Measurements from ENCODE around the gene VPS51.
"Not testable (repeated sequence)": the region's sequence is repeated elsewhere in the genome, so short reads cannot be mapped to it uniquely, and the experiment has no call there.

VPS51 gene

GRCh38 chr11:65118097-65118837 is 22.3 kb downstream of the VPS51 start:
- DNase-seq (ENCODE audit: low read depth in 3 of 3, low spot score in 1 of 3): no peak

DNA sequence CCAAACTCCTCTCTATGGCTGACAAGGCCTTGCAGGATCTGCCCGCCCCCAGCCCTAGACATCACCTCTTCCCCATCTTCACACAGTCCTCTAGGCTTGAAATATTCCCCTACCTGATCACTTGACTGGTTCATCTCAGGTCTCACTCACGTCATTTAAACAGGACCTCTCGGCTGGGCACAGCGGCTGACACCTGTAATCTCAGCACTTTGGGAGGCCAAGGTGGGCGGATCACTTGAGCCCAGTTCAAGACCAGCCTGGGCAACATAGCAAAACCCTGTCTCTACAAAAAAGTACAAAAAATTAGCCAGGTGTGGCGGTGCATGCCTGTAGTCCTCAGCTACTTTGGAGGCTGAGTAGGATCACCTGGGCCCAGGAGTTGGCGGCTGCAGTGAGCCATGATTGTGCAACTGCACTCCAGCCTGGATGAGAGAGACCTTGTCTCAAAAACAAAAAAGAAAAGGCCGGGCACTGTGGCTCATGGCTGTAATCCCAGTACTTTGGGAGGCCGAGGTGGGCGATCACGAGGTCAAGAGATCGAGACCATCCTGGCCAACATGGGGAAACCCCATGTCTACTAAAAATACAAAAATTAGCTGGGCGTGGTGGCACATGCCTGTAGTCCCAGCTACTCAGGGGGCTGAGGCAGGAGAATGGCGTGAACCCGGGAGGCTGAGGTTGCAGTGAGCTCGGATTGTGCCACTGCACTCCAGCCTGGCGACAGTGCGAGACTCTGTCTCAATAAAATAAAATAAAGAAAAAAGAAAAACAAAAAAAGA is 23.1 kb downstream of the VPS51 start:
- DNase-seq (ENCODE audit: low read depth in 3 of 3, low spot score in 1 of 3): not testable (repeated sequence)

GRCh38 chr11:65119670-65119995 is 23.6 kb downstream of the VPS51 start:
- no peak for DNase-seq (ENCODE audit: low read depth in 3 of 3, low spot score in 1 of 3)

GRCh38 chr11:65120831-65121230 is 24.8 kb downstream of the VPS51 start:
- no peak for DNase-seq (ENCODE audit: low read depth in 3 of 3, low spot score in 1 of 3)

DNA sequence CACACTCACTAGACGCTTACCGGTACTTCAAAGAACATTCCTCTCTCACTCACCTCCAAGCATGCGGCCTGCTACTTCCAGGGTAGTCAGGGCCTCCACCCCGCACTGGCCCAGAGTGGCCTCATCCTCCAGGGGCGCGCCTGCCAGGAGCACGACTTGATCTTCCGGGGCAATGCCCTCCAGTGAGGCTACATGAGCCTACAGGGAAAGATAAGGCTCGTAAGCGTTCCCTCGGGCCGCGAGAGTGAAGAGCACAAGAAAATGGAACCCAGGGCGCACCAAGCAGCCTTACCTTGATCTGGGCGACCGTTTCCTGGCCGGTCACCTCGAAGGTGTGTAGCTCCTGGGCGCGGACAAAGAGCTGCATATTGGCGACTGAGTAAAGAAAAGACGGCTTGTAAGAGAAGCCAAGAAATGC is 25.4 kb downstream of the VPS51 start:
- DNase-seq (ENCODE audit: low read depth in 3 of 3, low spot score in 1 of 3): no peak

GRCh38 chr11:65121865-65122696 is 26.1 kb downstream of the VPS51 start, which contains the start of the genes FAU and MRPL49:
Gene FAU (minus strand): TSS chr11:65122134. CDS start chr11:65121813, 321 bp downstream.
Gene MRPL49 (plus strand): TSS chr11:65122321. CDS start chr11:65122347, 26 bp downstream.
- DNase-seq (ENCODE audit: low read depth in 3 of 3, low spot score in 1 of 3): peak; percentile 96

- no peak for DNase-seq (ENCODE audit: low read depth in 3 of 3, low spot score in 1 of 3)
Observed at GRCh38 chr11:65124480-65125196, 28.6 kb downstream of the VPS51 start.

DNA sequence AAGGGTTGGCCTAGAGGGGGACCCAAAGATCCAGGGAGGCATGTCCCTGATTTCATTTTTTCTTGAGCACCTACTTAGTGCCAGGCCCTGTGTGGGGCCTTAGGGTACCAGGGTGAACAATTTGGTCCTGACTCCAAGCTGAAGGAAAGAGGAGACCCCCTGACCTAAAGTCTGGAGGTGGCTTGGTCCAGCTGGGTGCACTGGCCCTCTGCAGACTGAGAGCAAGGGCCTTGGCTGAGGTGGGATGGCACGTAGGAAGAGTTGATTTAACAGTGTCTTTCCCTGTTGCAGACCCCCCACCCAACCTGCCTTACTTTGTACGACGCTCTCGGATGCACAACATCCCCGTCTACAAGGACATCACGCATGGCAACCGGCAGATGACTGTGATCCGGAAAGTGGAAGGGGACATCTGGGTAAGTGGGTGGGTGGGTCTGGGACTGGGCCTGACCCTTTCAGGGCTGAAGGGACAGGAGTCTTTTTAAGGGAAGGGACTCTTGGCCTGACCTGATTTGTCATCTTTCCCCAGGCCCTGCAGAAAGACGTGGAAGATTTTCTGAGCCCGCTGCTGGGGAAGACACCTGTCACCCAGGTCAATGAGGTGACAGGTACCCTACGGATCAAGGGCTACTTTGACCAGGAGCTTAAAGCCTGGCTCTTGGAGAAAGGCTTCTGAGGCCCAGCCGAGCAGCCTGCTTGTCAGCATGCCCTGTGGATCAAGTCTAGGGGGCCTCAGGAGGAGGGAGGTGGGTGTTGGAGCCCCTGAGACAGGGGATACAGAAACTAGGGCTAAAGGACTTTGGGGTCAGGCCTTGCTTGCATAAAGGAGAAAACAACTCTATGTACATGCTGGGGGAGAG is 29.4 kb downstream of the VPS51 start:
- DNase-seq (ENCODE audit: low read depth in 3 of 3, low spot score in 1 of 3): no peak

- no peak for DNase-seq (ENCODE audit: low read depth in 3 of 3, low spot score in 1 of 3)
Observed at GRCh38 chr11:65126624-65127274, 30.7 kb downstream of the VPS51 start.

- no peak for DNase-seq (ENCODE audit: low read depth in 3 of 3, low spot score in 1 of 3)
Observed at GRCh38 chr11:65127473-65128181, 31.6 kb downstream of the VPS51 start.

GRCh38 chr11:65128182-65129145 is 32.5 kb downstream of the VPS51 start:
- no peak for DNase-seq (ENCODE audit: low read depth in 3 of 3, low spot score in 1 of 3)

DNA sequence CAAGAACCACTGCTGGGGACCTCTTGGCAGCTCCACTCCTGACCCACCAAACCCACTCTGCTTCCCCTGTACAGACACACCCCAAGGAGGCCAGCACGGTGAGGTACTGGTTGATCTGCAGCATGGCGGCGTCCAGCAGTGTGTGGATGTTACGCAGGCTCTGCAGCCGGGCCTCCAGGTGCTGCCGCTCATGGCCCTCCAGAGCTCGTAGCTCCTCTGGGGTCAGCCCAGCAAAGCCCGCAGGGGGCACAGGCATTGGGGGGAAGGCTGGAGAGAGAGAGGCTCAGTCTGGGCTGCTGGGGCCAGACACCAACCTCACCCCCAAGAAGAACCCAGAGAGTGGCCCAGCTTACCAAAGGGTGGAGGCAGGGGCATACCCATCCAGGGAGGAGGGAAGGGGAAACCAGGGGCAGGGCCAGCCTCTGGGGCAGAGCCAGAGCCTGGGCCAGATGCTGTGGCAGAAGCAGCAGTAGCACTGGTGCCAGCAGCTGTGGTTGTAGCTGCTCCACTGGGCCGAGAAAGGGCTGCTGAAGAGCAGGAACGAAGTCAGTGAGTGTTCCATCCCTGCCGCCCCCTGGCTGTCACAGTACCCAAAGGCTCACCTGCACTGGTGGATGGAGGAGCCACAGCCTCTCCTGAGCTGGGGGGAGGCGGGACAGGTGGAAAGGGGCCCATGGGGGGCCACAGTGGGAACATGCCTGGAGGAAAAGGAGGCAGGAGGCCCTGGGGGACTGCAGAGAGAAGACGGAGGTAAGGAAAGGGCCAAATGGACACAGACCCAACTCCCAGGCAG is 33.8 kb downstream of the VPS51 start:
- no peak for DNase-seq (ENCODE audit: low read depth in 3 of 3, low spot score in 1 of 3)

DNA sequence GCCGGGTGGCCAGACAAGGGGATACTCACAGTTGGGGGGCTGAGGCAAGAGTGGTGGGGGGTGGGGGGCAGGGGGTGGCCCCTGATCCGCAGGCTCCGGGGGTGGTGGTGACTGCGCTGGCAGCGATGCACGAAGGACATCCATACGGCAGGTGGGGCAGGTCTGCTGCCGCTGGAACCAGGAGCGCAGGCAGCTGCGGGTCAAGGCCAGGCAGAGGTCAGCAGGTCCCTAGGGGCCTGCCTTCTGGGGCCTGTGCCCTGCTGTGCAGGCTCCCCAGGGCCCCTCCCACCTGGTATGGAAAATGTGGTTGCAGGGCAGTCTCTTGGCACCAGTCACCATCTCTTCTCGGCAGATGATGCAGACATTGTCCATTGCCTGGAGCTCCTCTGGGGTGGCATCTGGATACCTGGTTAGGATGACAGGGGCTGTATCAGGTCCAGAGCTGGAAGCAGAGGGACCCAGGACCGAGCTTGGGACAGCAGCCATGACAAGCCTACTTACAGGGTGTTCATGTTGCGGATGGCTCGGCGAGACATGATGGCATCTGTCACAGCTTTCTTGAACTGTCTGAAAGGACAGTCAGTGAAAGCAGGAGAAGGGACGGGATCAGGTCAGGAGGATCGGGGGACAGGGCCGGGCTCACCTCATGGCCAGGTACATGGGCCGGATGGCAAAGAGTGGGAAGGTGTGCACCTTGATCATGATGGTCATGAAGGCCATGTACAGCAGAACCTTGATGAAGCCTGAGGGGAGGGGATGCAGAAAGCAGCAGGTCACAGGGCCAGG is 34.8 kb downstream of the VPS51 start:
- DNase-seq (ENCODE audit: low read depth in 3 of 3, low spot score in 1 of 3): no peak

- no peak for DNase-seq (ENCODE audit: low read depth in 3 of 3, low spot score in 1 of 3)
Observed at GRCh38 chr11:65131417-65131776, 35.4 kb downstream of the VPS51 start.

GRCh38 chr11:65131895-65132237 is 35.9 kb downstream of the VPS51 start:
- DNase-seq (ENCODE audit: low read depth in 3 of 3, low spot score in 1 of 3): no peak

GRCh38 chr11:65132238-65132987 is 36.4 kb downstream of the VPS51 start:
- DNase-seq (ENCODE audit: low read depth in 3 of 3, low spot score in 1 of 3): no peak
